SW 1271 (cell line): ENCODE results near the gene ATF6.

Experiments
- DNase-seq, 2 experiments: peaks; one replicate each; lab custom pipeline; 2025; lab: John Stamatoyannopoulos, UW

The ATF6 gene

DNA sequence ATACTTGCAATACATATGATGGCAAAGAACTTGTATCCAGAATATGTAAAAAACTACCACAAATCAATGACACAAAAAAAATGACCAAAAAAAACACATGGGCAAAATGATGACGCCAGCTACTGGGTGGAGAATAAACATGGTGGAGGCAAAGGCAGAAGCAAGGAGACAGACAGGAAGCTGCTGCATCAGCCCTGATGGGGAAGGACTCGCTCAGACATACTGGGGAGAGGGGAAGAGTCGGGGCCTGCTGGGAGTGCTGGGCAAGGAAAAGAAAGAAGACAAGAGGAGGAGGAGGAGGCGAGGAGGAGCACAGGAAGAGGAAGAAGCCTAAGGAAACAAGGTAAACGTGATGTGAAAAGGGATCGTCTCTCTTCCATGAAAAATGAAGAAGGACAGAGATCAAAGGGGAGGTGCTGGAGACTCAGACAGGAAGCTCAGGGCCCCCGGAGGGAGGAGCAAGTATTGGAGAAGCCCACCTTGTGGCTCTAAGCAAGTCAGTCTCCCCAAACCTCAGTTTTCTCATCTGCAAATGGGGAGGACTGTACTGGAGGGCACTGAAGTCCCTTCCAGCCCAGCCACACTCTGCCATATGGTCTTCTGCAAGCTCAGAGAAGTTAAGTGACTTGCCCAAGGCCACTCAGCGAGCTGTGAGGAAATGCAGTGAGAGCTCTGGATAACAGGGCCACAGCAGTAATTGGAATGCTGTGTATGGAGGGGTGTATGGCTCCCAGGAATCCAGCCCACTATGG lies 233.4 kb downstream of the ATF6 start:
- DNase-seq = no peak

GRCh38 chr1:162000053-162000420 lies 233.9 kb downstream of the ATF6 start:
- DNase-seq = no peak

DNA sequence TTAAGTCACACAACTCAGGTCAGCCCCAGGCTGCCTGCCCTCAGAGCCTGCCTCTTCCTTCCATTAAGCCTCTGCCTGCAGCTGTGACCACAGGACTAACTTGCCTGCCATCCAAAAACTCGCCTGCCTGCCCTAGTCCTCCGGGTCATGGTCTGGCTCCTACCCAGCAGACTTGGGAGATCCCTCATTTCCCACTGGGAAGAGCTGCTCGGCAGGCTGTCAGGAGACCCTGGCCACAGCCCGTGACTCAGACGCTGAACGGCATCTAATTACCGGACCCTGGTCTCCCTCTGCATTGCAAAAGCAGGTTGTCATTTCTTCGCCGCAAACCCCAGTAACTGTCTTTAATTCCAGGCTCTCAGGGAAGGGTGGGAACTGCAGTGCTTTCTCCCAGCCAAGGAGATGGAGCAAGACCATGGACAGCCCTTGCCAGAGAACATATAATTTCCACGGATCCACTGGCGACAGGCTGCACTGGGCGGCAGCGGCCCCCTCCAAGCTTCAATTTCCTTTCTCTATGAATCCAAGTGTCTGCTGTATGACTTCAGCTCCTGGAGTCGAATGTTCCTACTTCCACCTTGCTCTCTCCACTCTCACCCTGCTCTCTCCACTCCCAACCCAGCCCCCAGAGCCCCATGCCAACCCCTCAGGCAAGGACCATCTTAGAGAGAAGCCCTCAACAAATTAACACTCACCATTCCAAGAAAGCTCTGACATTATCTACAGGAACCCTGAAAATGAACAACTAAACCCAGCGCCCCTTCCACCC lies 237.1 kb downstream of the ATF6 start:
- DNase-seq = no peak

GRCh38 chr1:162003830-162004215 lies 237.7 kb downstream of the ATF6 start:
- no peak for DNase-seq

DNA sequence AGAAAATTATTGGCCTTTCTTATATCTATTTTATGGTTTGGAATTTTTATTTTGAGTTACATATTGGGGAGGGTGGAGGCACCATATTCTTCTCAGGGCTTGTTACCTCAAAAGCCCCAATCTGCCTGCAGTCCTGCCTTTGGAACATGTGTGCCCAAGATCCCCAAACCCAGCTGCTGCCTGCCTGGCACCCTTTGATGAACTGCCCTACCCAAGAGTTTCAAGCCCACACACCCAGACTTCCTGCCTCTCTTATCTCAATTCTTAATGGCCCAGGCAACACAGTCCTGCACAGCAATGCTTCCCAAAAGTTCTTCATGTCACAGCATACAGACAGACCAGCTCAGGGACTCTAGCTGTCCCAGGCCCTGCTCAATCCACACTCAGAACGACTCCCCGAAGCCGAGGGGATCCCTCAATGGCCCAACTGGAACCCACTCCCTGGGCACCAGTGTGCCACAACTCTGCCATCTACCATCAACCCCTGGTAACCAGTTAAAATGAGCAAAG lies 238.4 kb downstream of the ATF6 start:
- no peak for DNase-seq

DNA sequence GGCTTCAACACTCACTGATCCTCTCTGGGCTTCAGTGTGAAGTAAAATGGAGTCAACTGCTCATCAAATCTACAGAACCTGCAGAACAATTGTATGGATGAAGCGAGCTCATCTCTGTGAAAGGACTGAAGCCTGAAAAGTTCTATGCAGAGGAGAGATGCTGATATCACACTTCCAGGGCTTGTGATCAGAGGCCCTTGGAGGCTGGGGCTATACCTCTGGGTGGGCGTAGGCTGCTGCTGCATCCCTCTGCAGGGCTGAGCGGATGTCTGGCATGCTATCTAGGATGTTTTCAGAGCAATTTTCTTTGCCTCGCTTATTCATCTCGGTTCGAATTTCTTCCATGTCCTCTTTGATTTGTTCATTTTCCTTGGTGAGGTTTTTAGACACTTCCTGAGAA lies 240.0 kb downstream of the ATF6 start:
- no peak for DNase-seq

DNA sequence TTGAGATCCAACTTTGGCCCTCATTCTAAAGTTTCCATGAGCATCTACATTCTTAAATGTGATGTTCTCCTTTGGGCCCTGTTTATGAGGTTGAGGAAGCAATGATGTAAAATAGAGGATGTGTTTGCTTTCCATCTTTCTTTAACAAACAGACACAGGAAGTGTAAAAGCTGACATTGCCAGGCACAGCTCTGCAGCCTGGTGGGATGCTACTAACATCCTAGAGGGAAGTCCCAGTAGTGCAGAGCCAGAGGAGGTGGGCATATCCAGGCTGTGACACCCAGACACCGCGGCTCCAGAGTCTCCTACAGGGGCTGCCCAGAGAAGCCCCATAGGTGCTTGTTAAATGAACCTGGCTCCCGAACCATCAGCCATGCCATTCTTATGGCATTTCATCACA lies 241.3 kb downstream of the ATF6 start:
- DNase-seq = no peak

- DNase-seq = no peak
Observed at GRCh38 chr1:162008799-162009198, 242.7 kb downstream of the ATF6 start.

- DNase-seq = no peak
Observed at GRCh38 chr1:162009501-162010174, 243.5 kb downstream of the ATF6 start.

- DNase-seq = no peak
Observed at GRCh38 chr1:162010175-162010506, 244.0 kb downstream of the ATF6 start.

DNA sequence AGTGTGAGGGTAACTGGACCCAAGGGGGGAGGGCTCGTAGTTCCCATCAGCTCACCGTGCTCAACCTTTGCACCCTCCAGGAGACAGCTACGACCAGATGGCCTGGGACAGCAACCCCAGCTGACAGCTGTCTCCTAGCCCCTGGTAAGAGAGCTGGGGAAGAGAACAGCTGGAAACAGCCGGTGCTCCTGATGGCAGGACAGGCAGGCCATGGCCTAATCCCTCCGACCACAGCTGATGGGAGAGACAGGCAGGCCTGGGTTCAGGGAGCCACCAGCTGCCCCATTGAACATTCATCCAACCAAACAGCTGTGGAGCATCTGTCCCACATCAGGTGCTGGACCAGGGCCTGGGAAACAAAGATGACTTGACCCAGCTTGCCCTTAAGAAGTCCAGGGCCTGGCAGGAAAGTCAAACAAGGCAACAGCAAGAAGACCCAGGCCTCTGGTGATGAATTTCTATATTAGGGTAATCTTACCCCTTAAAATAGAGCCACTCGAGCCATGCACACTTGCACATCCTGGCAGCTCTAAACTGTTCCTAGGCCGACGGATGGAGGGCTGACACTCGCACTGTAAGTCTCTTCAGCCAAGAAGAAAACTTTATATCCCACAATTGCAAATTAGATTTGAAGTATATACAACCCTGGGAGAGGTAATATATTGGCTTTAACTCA lies 245.4 kb downstream of the ATF6 start:
- no peak for DNase-seq

DNA sequence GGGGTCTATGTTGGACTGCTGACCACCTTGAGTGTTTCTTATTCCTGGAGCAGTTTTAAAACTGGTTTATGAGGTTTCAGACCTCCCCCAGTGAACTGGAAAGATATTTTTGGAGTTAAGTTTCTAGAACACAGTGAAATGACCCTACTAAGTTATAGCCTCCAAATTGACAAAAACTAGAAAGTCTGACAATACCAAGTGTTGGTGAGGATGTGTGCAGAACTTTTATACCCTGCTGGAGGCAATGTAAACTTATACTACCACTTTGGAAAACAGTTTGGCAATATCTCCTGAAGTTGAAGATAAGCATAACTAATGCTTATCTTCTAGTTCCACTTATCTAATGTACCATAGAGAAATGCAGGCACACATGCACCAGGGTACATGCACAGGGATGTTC lies 247.2 kb downstream of the ATF6 start:
- no peak for DNase-seq
